ENCODE data around the gene ARG2. TPM values are rescaled to one million over a fixed set of nuclear protein-coding genes. Genes with fewer than 3 reads are reported as not detected.
A peak's percentile ranks its signal among the peaks of the same experiment; 100 is the strongest.

The ARG2 gene
- polyA plus RNA-seq (2012; ENCODE audit: insufficient read depth, insufficient read length, low read depth), result 13.2 TPM

GRCh38 chr14:67619446-67620216, at the start of gene ARG2:
Gene ARG2, plus strand, starts transcription at chr14:67619920. Its CDS starts 58 bp downstream, at chr14:67619978.
- DNase-seq, result peak; percentile 96
- Histone ChIP-seq H3K36me3 (no peaks in the 10 kb centered on the region), H3K27me3 (peaks cover 6% of the 10 kb centered on the region; the same call in 1 of the 2 replicates), H3K4me1 (no peaks in the 10 kb centered on the region), H3K9me3 (no peaks in the 10 kb centered on the region), H3K4me3 (ENCODE audit: low read depth, low read length) (peak within 1 kb of the TSS; percentile 70)
- TF ChIP-seq, protein P1, sequence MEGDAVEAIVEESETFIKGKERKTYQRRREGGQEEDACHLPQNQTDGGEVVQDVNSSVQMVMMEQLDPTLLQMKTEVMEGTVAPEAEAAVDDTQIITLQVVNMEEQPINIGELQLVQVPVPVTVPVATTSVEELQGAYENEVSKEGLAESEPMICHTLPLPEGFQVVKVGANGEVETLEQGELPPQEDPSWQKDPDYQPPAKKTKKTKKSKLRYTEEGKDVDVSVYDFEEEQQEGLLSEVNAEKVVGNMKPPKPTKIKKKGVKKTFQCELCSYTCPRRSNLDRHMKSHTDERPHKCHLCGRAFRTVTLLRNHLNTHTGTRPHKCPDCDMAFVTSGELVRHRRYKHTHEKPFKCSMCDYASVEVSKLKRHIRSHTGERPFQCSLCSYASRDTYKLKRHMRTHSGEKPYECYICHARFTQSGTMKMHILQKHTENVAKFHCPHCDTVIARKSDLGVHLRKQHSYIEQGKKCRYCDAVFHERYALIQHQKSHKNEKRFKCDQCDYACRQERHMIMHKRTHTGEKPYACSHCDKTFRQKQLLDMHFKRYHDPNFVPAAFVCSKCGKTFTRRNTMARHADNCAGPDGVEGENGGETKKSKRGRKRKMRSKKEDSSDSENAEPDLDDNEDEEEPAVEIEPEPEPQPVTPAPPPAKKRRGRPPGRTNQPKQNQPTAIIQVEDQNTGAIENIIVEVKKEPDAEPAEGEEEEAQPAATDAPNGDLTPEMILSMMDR (IDR thresholded peaks at IDR 0.05; ENCODE audit: low read depth, low read length), result no peak

GRCh38 chr14:67570453-67570852, 49.3 kb upstream of the ARG2 start:
- no peak for DNase-seq

GRCh38 chr14:67571275-67571990, 48.3 kb upstream of the ARG2 start:
- Histone ChIP-seq H3K4me1 (no peaks in the 10 kb centered on the region), H3K4me3 (ENCODE audit: low read depth, low read length) (no peak overlapping the region), H3K36me3 (no peaks in the 10 kb centered on the region), H3K27me3 (no peaks in the 10 kb centered on the region), H3K9me3 (no peaks in the 10 kb centered on the region)
- peak; percentile 73 for DNase-seq
- TF ChIP-seq, protein P1 (IDR thresholded peaks at IDR 0.05; ENCODE audit: low read depth, low read length), result peak; percentile 98

More at GRCh38 chr14:67570453-67570852, 49.3 kb upstream of the ARG2 start:
- Histone ChIP-seq H3K27me3 (no peaks in the 10 kb centered on the region), H3K4me1 (no peaks in the 10 kb centered on the region), H3K9me3 (no peaks in the 10 kb centered on the region), H3K4me3 (ENCODE audit: low read depth, low read length) (no peak overlapping the region), H3K36me3 (no peaks in the 10 kb centered on the region)
- TF ChIP-seq, protein P1 (IDR thresholded peaks at IDR 0.05; ENCODE audit: low read depth, low read length), result no peak

GRCh38 chr14:67571991-67572323, 47.8 kb upstream of the ARG2 start:
- H3K27me3 ChIP-seq, result no peaks in the 10 kb centered on the region
- no peaks in the 10 kb centered on the region for H3K9me3 ChIP-seq
- TF ChIP-seq, protein P1 (IDR thresholded peaks at IDR 0.05; ENCODE audit: low read depth, low read length), result no peak
- DNase-seq, result no peak
- no peaks in the 10 kb centered on the region for H3K36me3 ChIP-seq
- no peaks in the 10 kb centered on the region for H3K4me1 ChIP-seq
- no peak overlapping the region for H3K4me3 ChIP-seq (ENCODE audit: low read depth, low read length)

GRCh38 chr14:67572608-67573007, 47.1 kb upstream of the ARG2 start:
- Histone ChIP-seq H3K27me3 (no peaks in the 10 kb centered on the region), H3K4me3 (ENCODE audit: low read depth, low read length) (no peak overlapping the region), H3K9me3 (no peaks in the 10 kb centered on the region), H3K36me3 (no peaks in the 10 kb centered on the region), H3K4me1 (no peaks in the 10 kb centered on the region)
- TF ChIP-seq, protein P1 (IDR thresholded peaks at IDR 0.05; ENCODE audit: low read depth, low read length), result no peak
- DNase-seq, result no peak
